Psoas muscle (tissue), 8 donors: ENCODE results near the gene NUP210. TPM values are rescaled to one million over a fixed set of nuclear protein-coding genes. Genes with fewer than 3 reads are reported as not detected.

Experiments used
- ATAC-seq, 4 donors: fragments of 200-7000 bp; cut with Tn5 transposase; one replicate each; pipeline ENCODE4 v1.9.1; 2020; ENCODE audit warnings: moderate library complexity in 3 of 4, mild to moderate bottlenecking in 2 of 4
- DNase-seq, 2 donors: peaks; one replicate each; pipeline ENCODE4 v3.0.0-alpha.2; 2020
- H3K27ac ChIP-seq: fragments of 200-600 bp; one replicate; pipeline ENCODE4 v1.8.0; 2022
- H3K27me3 ChIP-seq, 3 donors: fragments of 200-600 bp in 1 of 3; one replicate each; pipeline versions ENCODE4 v1.6.1 to v1.8.0; 2013 to 2022; ENCODE audit warnings: low read length in 2 of 3, mild to moderate bottlenecking in 2 of 3, moderate library complexity in 1 of 3; ENCODE audit not compliant: insufficient read depth in 3 of 3
- H3K36me3 ChIP-seq, 2 donors: fragments of 200-600 bp in 1 of 2; one replicate each; pipeline versions ENCODE4 v1.6.1 to v1.8.0; 2013 to 2022; ENCODE audit warnings: low read depth in 1 of 2, mild to moderate bottlenecking in 1 of 2, moderate library complexity in 1 of 2; ENCODE audit not compliant: insufficient read depth in 1 of 2
- H3K4me1 ChIP-seq: fragments of 200-600 bp; one replicate; pipeline ENCODE4 v1.8.0; 2022
- H3K4me3 ChIP-seq: fragments of 200-600 bp; one replicate; pipeline ENCODE4 v1.8.0; 2022; ENCODE audit warnings: mild to moderate bottlenecking
- H3K9me3 ChIP-seq: fragments of 200-600 bp; one replicate; pipeline ENCODE4 v1.8.0; 2022
- CTCF ChIP-seq: fragments of 200-600 bp; IDR thresholded peaks from one replicate; pipeline ENCODE4 v1.8.0; 2022; ENCODE audit warnings: antibody characterized with exemption
- WGBS, 3 donors: extraction: QIAGEN DNeasy Blood & Tissue Kit; methylation state at CpG; one replicate each; pipeline versions ENCODE4 v1.1.6 to v1.1.7; 2013; 5-methylcytosine and 5-hydroxymethylcytosine counted together
- intact Hi-C, 2 donors: fragments of 100-400 bp; cut with DNase I; formaldehyde crosslinking; loops; one replicate each; pipeline versions ENCODE4 v1.11.0 to v1.14.2; 2022
- polyA plus RNA-seq, 3 donors: library from polyadenylated mRNA; stranded (reverse); fragments of 200-250 nt; gene quantifications; one replicate each; pipeline ENCODE4 v1.2.3, GENCODE V29; 2013
- total RNA-seq, 4 donors: library from RNA; stranded (reverse); fragmentation: NEBNext Ultra II Directional in 2 of 4; extraction: Animal tissue kit (Norgen Biotek cat#: 25700) in 2 of 4; gene quantifications; one replicate each; pipeline versions ENCODE4 v1.2.1 to v1.2.4, GENCODE V29; 2021 to 2023
- donor health status: healthy with polysubstance abuse.
- donor health status: DM: no; HTN: no; CAD: no; lungs with moderate emphysema.
- donor health status: Bipolar disorder and iron deficiency.
- donor health status: healthy.
- donor health status: DM: yes; HTN: yes; CAD: no.
- donor health status: DM: no; HTN: no; CAD: no.
- donor health status: DM: no; HTN: no; CAD: no.
- donor health status: DM: yes; HTN: yes; CAD: no.

The NUP210 gene
- total and polyA plus RNA-seq, 7 donors, result 0.29 to 8.0 (median 2.1) TPM

- H3K27ac ChIP-seq, result no peak overlapping the region
- intact Hi-C loops, result no loop called here
Measured at GRCh38 chr3:13424865-13425617, 4.9 kb upstream of the NUP210 start.

GRCh38 chr3:13424141-13424844 lies 4.2 kb upstream of the NUP210 start:
- TF ChIP-seq CTCF, result no peak
- peaks cover 4% of the 10 kb centered on the region for H3K4me1 ChIP-seq
- no peaks in the 10 kb centered on the region for H3K9me3 ChIP-seq
- no peaks in the 10 kb centered on the region for H3K36me3 ChIP-seq
- no peak for ATAC-seq
- no peak for DNase-seq
- no peaks in the 10 kb centered on the region for H3K27me3 ChIP-seq
- H3K27ac ChIP-seq, result no peak overlapping the region
- 68 to 76% (median 72%) methylated on average over 3 of the region's 3 CpGs for WGBS, 3 donors
- no peak overlapping the region for H3K4me3 ChIP-seq
- intact Hi-C loops, result no loop called here

More at GRCh38 chr3:13424865-13425617, 4.9 kb upstream of the NUP210 start:
- WGBS, 3 donors, result 93 to 98% (median 94%) methylated on average over 4 of the region's 4 CpGs
- no peaks in the 10 kb centered on the region for H3K27me3 ChIP-seq
- peaks cover 3% of the 10 kb centered on the region for H3K4me1 ChIP-seq
- no peak for TF ChIP-seq CTCF
- no peak for DNase-seq
- no peak for ATAC-seq
- no peaks in the 10 kb centered on the region for H3K9me3 ChIP-seq
- H3K4me3 ChIP-seq, result no peak overlapping the region
- no peaks in the 10 kb centered on the region for H3K36me3 ChIP-seq

- H3K4me1 ChIP-seq, result peaks cover 9% of the 10 kb centered on the region
- H3K36me3 ChIP-seq, result no peaks in the 10 kb centered on the region
- peak overlapping the region; percentile 78 for H3K27ac ChIP-seq
- TF ChIP-seq CTCF, result no peak
- ATAC-seq (no peak), DNase-seq (peak in 1 of 2 donors; percentile 48)
- no peaks in the 10 kb centered on the region for H3K27me3 ChIP-seq
- H3K4me3 ChIP-seq, result peak overlapping the region; percentile 77
- 72 to 74% (median 74%) methylated on average over 27 of the region's 27 CpGs for WGBS, 3 donors
- no peaks in the 10 kb centered on the region for H3K9me3 ChIP-seq
- intact Hi-C loops, result no loop called here
Measured at GRCh38 chr3:13420831-13421765, 976 bp upstream of the NUP210 start.

- 0 to 3% (median 1%) methylated on average over 43 to 64 of the region's 64 CpGs for WGBS, 3 donors
- H3K27ac ChIP-seq, result peak overlapping the region; percentile 78
- peak overlapping the region; percentile 77 for H3K4me3 ChIP-seq
- no peaks in the 10 kb centered on the region for H3K36me3 ChIP-seq
- no peaks in the 10 kb centered on the region for H3K9me3 ChIP-seq
- DNase-seq, result peak; percentile 41 to 71
- TF ChIP-seq CTCF, result peak; percentile 10
- peak; percentile 81 to 90 (median 84) for ATAC-seq
- H3K4me1 ChIP-seq, result peaks cover 9% of the 10 kb centered on the region
- intact Hi-C loops, result no loop called here
- H3K27me3 ChIP-seq, result no peaks in the 10 kb centered on the region
Measured at GRCh38 chr3:13419505-13420044, 547 bp downstream of the NUP210 start.
